Neutrophil (primary cell): ENCODE measurements around the gene ARHGAP12.
"Not testable (repeated sequence)": the region's sequence is repeated elsewhere in the genome, so short reads cannot be mapped to it uniquely, and the experiment has no call there.

Experiments
- H3K27ac ChIP-seq: fragments of 200-600 bp; sonication (generic); 2 replicates; pipeline ENCODE4 v1.5.1; 2016; ENCODE audit warnings: mild to moderate bottlenecking, moderate library complexity
- H3K27me3 ChIP-seq: fragments of 200-600 bp; sonication (generic); 2 replicates; pipeline ENCODE4 v1.6.0; 2016; ENCODE audit warnings: mild to moderate bottlenecking
- H3K36me3 ChIP-seq: fragments of 200-600 bp; sonication (generic); 2 replicates; pipeline ENCODE4 v1.5.1; 2017
- H3K4me1 ChIP-seq, 2 experiments: fragments of 200-600 bp in 1 of 2; sonication (generic) in 1 of 2; 1 replicate in 1 of 2; 2 replicates in 1 of 2; pipeline versions ENCODE4 v1.5.1 to v1.6.1; 2013 to 2016; ENCODE audit warnings: low read depth in 1 of 2, low read length in 1 of 2, mild to moderate bottlenecking in 1 of 2, moderate library complexity in 1 of 2; ENCODE audit not compliant: control insufficient read depth in 1 of 2, insufficient read depth in 1 of 2
- H3K4me3 ChIP-seq, 2 experiments: fragments of 200-600 bp in 1 of 2; sonication (generic) in 1 of 2; 1 replicate in 1 of 2; 2 replicates in 1 of 2; pipeline ENCODE4 v1.5.1; 2013 to 2016; ENCODE audit warnings: low read depth in 1 of 2, low read length in 1 of 2, mild to moderate bottlenecking in 1 of 2, moderate library complexity in 1 of 2
- H3K9me3 ChIP-seq: fragments of 200-600 bp; sonication (generic); 2 replicates; pipeline ENCODE4 v1.5.1; 2016
- CTCF ChIP-seq: fragments of 200-600 bp; sonication (generic); IDR thresholded peaks from 2 replicates; pipeline ENCODE4 v1.5.1; 2016; ENCODE audit warnings: antibody characterized with exemption

Gene ARHGAP12

GRCh38 chr10:31972519-31973041 lies 43.9 kb upstream of the ARHGAP12 start:
- Histone ChIP-seq H3K36me3 (no peaks in the 10 kb centered on the region), H3K4me3 (no peak overlapping the region), H3K27ac (peak overlapping the region; percentile 30), H3K4me1 (peaks cover 63 to 64% of the 10 kb centered on the region in 2 experiments), H3K27me3 (no peaks in the 10 kb centered on the region), H3K9me3 (no peaks in the 10 kb centered on the region)
- TF ChIP-seq CTCF, result no peak

GRCh38 chr10:31969847-31970246 lies 41.2 kb upstream of the ARHGAP12 start:
- H3K9me3 ChIP-seq, H3K36me3 ChIP-seq, H3K4me3 ChIP-seq, H3K27me3 ChIP-seq, H3K27ac ChIP-seq: not testable (repeated sequence)
- H3K4me1 ChIP-seq, result peaks cover 60 to 62% of the 10 kb centered on the region in 2 experiments

- H3K4me1 ChIP-seq, result peaks cover 90 to 91% of the 10 kb centered on the region in 2 experiments
- no peak overlapping the region for H3K27ac ChIP-seq
- no peaks in the 10 kb centered on the region for H3K27me3 ChIP-seq
- H3K9me3 ChIP-seq, result no peaks in the 10 kb centered on the region
- no peak overlapping the region for H3K4me3 ChIP-seq
- TF ChIP-seq CTCF, result no peak
- H3K36me3 ChIP-seq, result no peaks in the 10 kb centered on the region
Observed at GRCh38 chr10:31963589-31963980, 35.0 kb upstream of the ARHGAP12 start.

- Histone ChIP-seq H3K36me3 (no peaks in the 10 kb centered on the region), H3K27ac (peak overlapping the region; percentile 59), H3K4me1 (peaks cover 95% of the 10 kb centered on the region in 2 experiments), H3K4me3 (no peak overlapping the region), H3K27me3 (no peaks in the 10 kb centered on the region), H3K9me3 (no peaks in the 10 kb centered on the region)
- TF ChIP-seq CTCF, result no peak
Observed at GRCh38 chr10:31962826-31963588, 34.4 kb upstream of the ARHGAP12 start.

- H3K27ac ChIP-seq, result peak overlapping the region; percentile 70
Observed at GRCh38 chr10:31961277-31962074, 32.8 kb upstream of the ARHGAP12 start.

More at GRCh38 chr10:31961277-31962074, 32.8 kb upstream of the ARHGAP12 start:
- Histone ChIP-seq H3K9me3 (no peaks in the 10 kb centered on the region), H3K4me3 (no peak overlapping the region), H3K27me3 (no peaks in the 10 kb centered on the region), H3K4me1 (peaks cover 80 to 83% of the 10 kb centered on the region in 2 experiments), H3K36me3 (no peaks in the 10 kb centered on the region)
- TF ChIP-seq CTCF, result no peak
